Measurements from ENCODE around the gene TECPR2. TPM values are rescaled to one million over a fixed set of nuclear protein-coding genes. Genes with fewer than 3 reads are reported as not detected.

TECPR2 gene
- total and polyA plus RNA-seq, 10 of the 15 experiments (the other 5 are each of a cell fraction or from before 2014, with no cell fraction given) = 0.15 to 10.0 (median 3.0) TPM

DNA sequence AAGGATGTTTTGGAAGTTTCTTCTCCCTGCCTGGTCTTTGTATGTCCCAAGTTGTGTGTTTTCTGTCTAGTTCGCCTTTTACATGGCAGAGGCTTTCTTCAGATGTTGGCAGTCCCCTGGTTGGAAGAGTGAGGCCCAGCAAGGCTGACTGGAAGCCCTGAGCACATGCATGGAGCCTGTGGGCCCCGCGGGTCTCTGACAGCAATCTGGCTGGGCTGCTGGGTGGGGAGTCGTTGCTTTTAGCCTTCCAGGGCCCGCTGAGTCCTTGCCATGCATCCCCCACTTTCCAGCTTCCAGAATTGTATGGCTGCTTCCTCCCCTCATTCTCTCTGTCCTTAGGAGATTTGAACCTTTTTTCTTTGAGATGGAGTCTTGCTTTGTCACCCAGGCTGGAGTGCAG is 121.6 kb downstream of the TECPR2 start:
- H3K4me2 ChIP-seq (ENCODE audit: control insufficient read depth, insufficient read depth) = no peak overlapping the region
- no peak overlapping the region for H3K4me3 ChIP-seq
- ChIA-PET CTCF (no interaction called here), POLR2A (no interaction called here), RAD21 (ENCODE audit: unreplicated experiment) (no interaction called here), SMC1A (ENCODE audit: uncharacterized antibody, unreplicated experiment) (no interaction called here)
- DNase-seq (ENCODE audit: low read depth, low spot score) = no peak
- no peaks in the 10 kb centered on the region for H3K79me2 ChIP-seq (ENCODE audit: control insufficient read depth, insufficient read depth, low read length)
- no peaks in the 10 kb centered on the region for H3K36me3 ChIP-seq (ENCODE audit: control insufficient read depth in 2 of 2, insufficient read depth in 2 of 2, low read length in 1 of 2)
- intact Hi-C loops (cut with micrococcal nuclease; ENCODE audit: unreplicated experiment) = no loop called here
- FAIRE-seq = no peak
- H3K27ac ChIP-seq (ENCODE audit: control insufficient read depth, insufficient read depth) = no peak overlapping the region
- no peaks in the 10 kb centered on the region for H3K27me3 ChIP-seq (replicated peaks in 1 of 2; ENCODE audit: control insufficient read depth in 2 of 2, insufficient read depth in 2 of 2, low read length in 1 of 2)
- 55% methylated on average over 5 of the region's 5 CpGs for WGBS (ENCODE audit: insufficient coverage, insufficient replicate concordance, low lambda C conversion rate, missing lambda C conversion rate)
- H4K20me1 ChIP-seq (ENCODE audit: control insufficient read depth, insufficient read depth) = no peaks in the 10 kb centered on the region
- no TSS peak for BruUV-seq (replicated peaks)
- no peak for ATAC-seq
- no peak overlapping the region for H2AFZ ChIP-seq (ENCODE audit: control insufficient read depth, low read depth, low read length)
- no peak overlapping the region for H3K9ac ChIP-seq (ENCODE audit: control insufficient read depth, insufficient read depth, low read length)
- in situ Hi-C loops (cut with MboI) = no loop called here
- H3K9me3 ChIP-seq (replicated peaks; ENCODE audit: control insufficient read depth, insufficient read depth, low read length) = no peaks in the 10 kb centered on the region
- no peaks in the 10 kb centered on the region for H3K4me1 ChIP-seq (ENCODE audit: control insufficient read depth, insufficient read depth, low read length)
- no peak for TF ChIP-seq ZZZ3 (IDR thresholded peaks at IDR 0.05; ENCODE audit: control insufficient read depth, insufficient read length, low read depth)
- TF ChIP-seq, protein P1, sequence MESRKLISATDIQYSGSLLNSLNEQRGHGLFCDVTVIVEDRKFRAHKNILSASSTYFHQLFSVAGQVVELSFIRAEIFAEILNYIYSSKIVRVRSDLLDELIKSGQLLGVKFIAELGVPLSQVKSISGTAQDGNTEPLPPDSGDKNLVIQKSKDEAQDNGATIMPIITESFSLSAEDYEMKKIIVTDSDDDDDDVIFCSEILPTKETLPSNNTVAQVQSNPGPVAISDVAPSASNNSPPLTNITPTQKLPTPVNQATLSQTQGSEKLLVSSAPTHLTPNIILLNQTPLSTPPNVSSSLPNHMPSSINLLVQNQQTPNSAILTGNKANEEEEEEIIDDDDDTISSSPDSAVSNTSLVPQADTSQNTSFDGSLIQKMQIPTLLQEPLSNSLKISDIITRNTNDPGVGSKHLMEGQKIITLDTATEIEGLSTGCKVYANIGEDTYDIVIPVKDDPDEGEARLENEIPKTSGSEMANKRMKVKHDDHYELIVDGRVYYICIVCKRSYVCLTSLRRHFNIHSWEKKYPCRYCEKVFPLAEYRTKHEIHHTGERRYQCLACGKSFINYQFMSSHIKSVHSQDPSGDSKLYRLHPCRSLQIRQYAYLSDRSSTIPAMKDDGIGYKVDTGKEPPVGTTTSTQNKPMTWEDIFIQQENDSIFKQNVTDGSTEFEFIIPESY (IDR thresholded peaks at IDR 0.05) = no peak
- no peak for TF ChIP-seq IKZF1 (conservative IDR thresholded peaks at IDR 0.05)
- no peak for TF ChIP-seq SMAD5 (IDR thresholded peaks at IDR 0.05; ENCODE audit: low read depth)
- TF ChIP-seq, protein P2, sequence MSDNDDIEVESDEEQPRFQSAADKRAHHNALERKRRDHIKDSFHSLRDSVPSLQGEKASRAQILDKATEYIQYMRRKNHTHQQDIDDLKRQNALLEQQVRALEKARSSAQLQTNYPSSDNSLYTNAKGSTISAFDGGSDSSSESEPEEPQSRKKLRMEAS (IDR thresholded peaks at IDR 0.05; ENCODE audit: low read depth, low read length) = no peak
- TF ChIP-seq, protein P3, sequence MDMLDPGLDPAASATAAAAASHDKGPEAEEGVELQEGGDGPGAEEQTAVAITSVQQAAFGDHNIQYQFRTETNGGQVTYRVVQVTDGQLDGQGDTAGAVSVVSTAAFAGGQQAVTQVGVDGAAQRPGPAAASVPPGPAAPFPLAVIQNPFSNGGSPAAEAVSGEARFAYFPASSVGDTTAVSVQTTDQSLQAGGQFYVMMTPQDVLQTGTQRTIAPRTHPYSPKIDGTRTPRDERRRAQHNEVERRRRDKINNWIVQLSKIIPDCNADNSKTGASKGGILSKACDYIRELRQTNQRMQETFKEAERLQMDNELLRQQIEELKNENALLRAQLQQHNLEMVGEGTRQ (IDR thresholded peaks at IDR 0.05; ENCODE audit: borderline replicate concordance, low read depth, low read length) = no peak
- TF ChIP-seq, protein P4, sequence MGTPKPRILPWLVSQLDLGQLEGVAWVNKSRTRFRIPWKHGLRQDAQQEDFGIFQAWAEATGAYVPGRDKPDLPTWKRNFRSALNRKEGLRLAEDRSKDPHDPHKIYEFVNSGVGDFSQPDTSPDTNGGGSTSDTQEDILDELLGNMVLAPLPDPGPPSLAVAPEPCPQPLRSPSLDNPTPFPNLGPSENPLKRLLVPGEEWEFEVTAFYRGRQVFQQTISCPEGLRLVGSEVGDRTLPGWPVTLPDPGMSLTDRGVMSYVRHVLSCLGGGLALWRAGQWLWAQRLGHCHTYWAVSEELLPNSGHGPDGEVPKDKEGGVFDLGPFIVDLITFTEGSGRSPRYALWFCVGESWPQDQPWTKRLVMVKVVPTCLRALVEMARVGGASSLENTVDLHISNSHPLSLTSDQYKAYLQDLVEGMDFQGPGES (IDR thresholded peaks at IDR 0.05) = no peak
- TF ChIP-seq, protein P5, sequence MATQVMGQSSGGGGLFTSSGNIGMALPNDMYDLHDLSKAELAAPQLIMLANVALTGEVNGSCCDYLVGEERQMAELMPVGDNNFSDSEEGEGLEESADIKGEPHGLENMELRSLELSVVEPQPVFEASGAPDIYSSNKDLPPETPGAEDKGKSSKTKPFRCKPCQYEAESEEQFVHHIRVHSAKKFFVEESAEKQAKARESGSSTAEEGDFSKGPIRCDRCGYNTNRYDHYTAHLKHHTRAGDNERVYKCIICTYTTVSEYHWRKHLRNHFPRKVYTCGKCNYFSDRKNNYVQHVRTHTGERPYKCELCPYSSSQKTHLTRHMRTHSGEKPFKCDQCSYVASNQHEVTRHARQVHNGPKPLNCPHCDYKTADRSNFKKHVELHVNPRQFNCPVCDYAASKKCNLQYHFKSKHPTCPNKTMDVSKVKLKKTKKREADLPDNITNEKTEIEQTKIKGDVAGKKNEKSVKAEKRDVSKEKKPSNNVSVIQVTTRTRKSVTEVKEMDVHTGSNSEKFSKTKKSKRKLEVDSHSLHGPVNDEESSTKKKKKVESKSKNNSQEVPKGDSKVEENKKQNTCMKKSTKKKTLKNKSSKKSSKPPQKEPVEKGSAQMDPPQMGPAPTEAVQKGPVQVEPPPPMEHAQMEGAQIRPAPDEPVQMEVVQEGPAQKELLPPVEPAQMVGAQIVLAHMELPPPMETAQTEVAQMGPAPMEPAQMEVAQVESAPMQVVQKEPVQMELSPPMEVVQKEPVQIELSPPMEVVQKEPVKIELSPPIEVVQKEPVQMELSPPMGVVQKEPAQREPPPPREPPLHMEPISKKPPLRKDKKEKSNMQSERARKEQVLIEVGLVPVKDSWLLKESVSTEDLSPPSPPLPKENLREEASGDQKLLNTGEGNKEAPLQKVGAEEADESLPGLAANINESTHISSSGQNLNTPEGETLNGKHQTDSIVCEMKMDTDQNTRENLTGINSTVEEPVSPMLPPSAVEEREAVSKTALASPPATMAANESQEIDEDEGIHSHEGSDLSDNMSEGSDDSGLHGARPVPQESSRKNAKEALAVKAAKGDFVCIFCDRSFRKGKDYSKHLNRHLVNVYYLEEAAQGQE (IDR thresholded peaks at IDR 0.05; ENCODE audit: low read depth, low read length) = no peak
- TF ChIP-seq, protein P6, sequence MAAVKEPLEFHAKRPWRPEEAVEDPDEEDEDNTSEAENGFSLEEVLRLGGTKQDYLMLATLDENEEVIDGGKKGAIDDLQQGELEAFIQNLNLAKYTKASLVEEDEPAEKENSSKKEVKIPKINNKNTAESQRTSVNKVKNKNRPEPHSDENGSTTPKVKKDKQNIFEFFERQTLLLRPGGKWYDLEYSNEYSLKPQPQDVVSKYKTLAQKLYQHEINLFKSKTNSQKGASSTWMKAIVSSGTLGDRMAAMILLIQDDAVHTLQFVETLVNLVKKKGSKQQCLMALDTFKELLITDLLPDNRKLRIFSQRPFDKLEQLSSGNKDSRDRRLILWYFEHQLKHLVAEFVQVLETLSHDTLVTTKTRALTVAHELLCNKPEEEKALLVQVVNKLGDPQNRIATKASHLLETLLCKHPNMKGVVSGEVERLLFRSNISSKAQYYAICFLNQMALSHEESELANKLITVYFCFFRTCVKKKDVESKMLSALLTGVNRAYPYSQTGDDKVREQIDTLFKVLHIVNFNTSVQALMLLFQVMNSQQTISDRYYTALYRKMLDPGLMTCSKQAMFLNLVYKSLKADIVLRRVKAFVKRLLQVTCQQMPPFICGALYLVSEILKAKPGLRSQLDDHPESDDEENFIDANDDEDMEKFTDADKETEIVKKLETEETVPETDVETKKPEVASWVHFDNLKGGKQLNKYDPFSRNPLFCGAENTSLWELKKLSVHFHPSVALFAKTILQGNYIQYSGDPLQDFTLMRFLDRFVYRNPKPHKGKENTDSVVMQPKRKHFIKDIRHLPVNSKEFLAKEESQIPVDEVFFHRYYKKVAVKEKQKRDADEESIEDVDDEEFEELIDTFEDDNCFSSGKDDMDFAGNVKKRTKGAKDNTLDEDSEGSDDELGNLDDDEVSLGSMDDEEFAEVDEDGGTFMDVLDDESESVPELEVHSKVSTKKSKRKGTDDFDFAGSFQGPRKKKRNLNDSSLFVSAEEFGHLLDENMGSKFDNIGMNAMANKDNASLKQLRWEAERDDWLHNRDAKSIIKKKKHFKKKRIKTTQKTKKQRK (IDR thresholded peaks at IDR 0.05; ENCODE audit: low read depth, low read length) = no peak
- TF ChIP-seq, protein P7, sequence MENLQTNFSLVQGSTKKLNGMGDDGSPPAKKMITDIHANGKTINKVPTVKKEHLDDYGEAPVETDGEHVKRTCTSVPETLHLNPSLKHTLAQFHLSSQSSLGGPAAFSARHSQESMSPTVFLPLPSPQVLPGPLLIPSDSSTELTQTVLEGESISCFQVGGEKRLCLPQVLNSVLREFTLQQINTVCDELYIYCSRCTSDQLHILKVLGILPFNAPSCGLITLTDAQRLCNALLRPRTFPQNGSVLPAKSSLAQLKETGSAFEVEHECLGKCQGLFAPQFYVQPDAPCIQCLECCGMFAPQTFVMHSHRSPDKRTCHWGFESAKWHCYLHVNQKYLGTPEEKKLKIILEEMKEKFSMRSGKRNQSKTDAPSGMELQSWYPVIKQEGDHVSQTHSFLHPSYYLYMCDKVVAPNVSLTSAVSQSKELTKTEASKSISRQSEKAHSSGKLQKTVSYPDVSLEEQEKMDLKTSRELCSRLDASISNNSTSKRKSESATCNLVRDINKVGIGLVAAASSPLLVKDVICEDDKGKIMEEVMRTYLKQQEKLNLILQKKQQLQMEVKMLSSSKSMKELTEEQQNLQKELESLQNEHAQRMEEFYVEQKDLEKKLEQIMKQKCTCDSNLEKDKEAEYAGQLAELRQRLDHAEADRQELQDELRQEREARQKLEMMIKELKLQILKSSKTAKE (IDR thresholded peaks at IDR 0.05; ENCODE audit: low read depth, poor library complexity, severe bottlenecking) = no peak

Data from GM12878 (cell line).